Measurements from ENCODE around the gene MAST1. TPM values are rescaled to one million over a fixed set of nuclear protein-coding genes. Genes with fewer than 3 reads are reported as not detected.

The MAST1 gene
- total and polyA plus RNA-seq, 2 experiments from 2014 or later, result 13.9 to 19.9 TPM

DNA sequence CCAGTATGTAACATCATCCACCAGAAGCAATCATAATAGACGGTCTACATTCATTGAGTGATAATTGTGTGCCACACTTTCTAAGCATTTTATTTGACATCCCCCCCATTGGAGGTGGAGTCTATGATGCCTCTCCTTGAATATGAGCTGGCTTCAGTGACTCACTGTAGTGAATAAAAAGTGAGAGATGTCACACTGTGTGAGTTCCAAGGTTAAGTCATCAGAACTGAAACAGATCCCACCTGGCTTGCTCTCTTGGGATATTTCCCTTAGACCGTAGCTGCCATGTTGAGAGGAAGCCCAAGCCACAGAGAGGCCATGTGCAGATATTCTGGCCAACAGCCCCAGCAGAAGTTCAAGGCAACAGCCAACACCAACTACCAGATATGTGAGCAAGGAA, 16.6 kb upstream of the MAST1 start:
- no peaks in the 10 kb centered on the region for H3K9me2 ChIP-seq (ENCODE audit: insufficient read depth)
- Mint-ChIP-seq H3K36me3 (ENCODE audit: low read depth) (peaks cover 3% of the 10 kb centered on the region; the same call in 1 of the 3 replicates), H3K4me1 (peaks cover 9% of the 10 kb centered on the region; the same call in 2 of the 3 replicates), H3K27me3 (ENCODE audit: insufficient read depth, low read depth, poor library complexity) (peaks cover 18% of the 10 kb centered on the region), H3K4me3 (no peak overlapping the region), H3K9me3 (no peaks in the 10 kb centered on the region; the same call in 2 of the 3 replicates), H3K27ac (no peak overlapping the region)
- H3K4me1 ChIP-seq (ENCODE audit: insufficient read depth), result peaks cover 4% of the 10 kb centered on the region; the same call in 1 of the 2 replicates
- no peak overlapping the region for H3K4me3 ChIP-seq
- TF ChIP-seq ZNF331 (CRISPR knock-in tag; IDR thresholded peaks at IDR 0.05; ENCODE audit: low read depth) (no peak), EZH2 (IDR thresholded peaks at IDR 0.05; ENCODE audit: low read depth, unreplicated experiment) (no peak), EZH2phosphoT487 (IDR thresholded peaks at IDR 0.05; ENCODE audit: unreplicated experiment) (no peak), REST (IDR thresholded peaks at IDR 0.05; ENCODE audit: unreplicated experiment) (no peak), NANOG (IDR thresholded peaks at IDR 0.05; ENCODE audit: borderline replicate concordance) (no peak), ZNF114 (CRISPR knock-in tag; IDR thresholded peaks at IDR 0.05) (no peak), CREB1 (CRISPR knock-in tag; IDR thresholded peaks at IDR 0.05; ENCODE audit: low read depth) (no peak), STAT1 (IDR thresholded peaks at IDR 0.05; ENCODE audit: unreplicated experiment) (no peak), ZNF462 (CRISPR knock-in tag; IDR thresholded peaks at IDR 0.05) (no peak), JUNB (IDR thresholded peaks at IDR 0.05; ENCODE audit: unreplicated experiment) (no peak), POLR2AphosphoS5 (IDR thresholded peaks at IDR 0.05; ENCODE audit: low read depth) (no peak)
- TF ChIP-seq, protein P1, sequence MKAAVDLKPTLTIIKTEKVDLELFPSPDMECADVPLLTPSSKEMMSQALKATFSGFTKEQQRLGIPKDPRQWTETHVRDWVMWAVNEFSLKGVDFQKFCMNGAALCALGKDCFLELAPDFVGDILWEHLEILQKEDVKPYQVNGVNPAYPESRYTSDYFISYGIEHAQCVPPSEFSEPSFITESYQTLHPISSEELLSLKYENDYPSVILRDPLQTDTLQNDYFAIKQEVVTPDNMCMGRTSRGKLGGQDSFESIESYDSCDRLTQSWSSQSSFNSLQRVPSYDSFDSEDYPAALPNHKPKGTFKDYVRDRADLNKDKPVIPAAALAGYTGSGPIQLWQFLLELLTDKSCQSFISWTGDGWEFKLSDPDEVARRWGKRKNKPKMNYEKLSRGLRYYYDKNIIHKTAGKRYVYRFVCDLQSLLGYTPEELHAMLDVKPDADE (IDR thresholded peaks at IDR 0.05), result no peak
- TF ChIP-seq, protein P2, sequence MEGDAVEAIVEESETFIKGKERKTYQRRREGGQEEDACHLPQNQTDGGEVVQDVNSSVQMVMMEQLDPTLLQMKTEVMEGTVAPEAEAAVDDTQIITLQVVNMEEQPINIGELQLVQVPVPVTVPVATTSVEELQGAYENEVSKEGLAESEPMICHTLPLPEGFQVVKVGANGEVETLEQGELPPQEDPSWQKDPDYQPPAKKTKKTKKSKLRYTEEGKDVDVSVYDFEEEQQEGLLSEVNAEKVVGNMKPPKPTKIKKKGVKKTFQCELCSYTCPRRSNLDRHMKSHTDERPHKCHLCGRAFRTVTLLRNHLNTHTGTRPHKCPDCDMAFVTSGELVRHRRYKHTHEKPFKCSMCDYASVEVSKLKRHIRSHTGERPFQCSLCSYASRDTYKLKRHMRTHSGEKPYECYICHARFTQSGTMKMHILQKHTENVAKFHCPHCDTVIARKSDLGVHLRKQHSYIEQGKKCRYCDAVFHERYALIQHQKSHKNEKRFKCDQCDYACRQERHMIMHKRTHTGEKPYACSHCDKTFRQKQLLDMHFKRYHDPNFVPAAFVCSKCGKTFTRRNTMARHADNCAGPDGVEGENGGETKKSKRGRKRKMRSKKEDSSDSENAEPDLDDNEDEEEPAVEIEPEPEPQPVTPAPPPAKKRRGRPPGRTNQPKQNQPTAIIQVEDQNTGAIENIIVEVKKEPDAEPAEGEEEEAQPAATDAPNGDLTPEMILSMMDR (conservative IDR thresholded peaks at IDR 0.05; ENCODE audit: low read depth in 2 of 2), result no peak
- H3K79me2 ChIP-seq (replicated peaks; ENCODE audit: insufficient read depth), result no peaks in the 10 kb centered on the region
- no peak overlapping the region for H3K27ac ChIP-seq (ENCODE audit: low read depth)
- DNase-seq (ENCODE audit: low spot score) (no peak), ATAC-seq (no peak)
- peaks cover 17% of the 10 kb centered on the region; the same call in 1 of the 2 replicates for H3F3A ChIP-seq (replicated peaks; ENCODE audit: low read depth)
- H2AFZ ChIP-seq, result no peak overlapping the region
- H4K20me1 ChIP-seq (replicated peaks; ENCODE audit: insufficient read depth), result no peaks in the 10 kb centered on the region
- H3K36me3 ChIP-seq (ENCODE audit: insufficient read depth), result no peaks in the 10 kb centered on the region
- H3K27me3 ChIP-seq (ENCODE audit: insufficient read depth), result no peaks in the 10 kb centered on the region
- no peak overlapping the region for H3K4me2 ChIP-seq

Data from GM23338 (cell line).